ENCODE results near the gene SNTA1. TPM values are rescaled to one million over a fixed set of nuclear protein-coding genes. Genes with fewer than 3 reads are reported as not detected.

The SNTA1 gene
- total RNA-seq (2022; extraction: Qiagen RNA extraction) = 9.4 to 12.1 TPM (median 11.1 TPM) in 5 replicates

DNA sequence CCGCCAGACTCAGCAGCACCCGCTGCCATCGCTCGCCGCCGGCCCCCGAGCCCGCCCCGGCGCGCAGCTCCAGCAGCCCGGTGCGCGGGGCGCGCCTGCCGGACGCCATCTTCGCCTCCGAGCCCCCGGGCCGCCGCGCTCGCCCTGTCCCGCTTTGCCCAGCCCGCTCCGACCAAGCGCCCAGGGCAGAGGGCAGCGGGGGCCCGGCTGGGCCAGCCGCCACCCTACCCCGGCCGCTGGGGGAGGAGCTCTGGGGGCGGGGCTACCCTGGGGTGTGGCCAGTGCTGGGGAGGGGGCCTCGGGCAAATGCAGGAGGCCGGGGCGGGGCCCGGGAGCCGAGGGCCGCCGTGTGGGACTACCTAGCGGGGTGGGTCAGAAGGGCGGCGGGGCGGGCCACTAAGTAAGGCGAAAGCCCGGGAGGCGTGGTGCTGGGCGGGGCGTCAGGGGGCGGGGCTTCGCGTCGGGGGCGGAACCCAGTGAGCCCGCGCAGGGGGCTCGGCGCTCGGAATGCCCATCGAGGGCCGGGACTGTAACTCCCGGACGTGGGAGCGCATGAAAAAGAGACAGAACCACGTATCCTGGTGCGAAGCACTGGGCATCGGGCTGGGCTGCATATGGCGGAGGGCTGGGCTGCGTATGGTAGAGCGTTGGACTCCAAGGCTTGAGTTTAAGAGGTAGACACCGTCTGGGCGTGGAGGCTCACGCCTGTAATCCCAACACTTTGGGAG, at the start of gene SNTA1:
Gene SNTA1 (minus strand): TSS at position 252 of the 728 bp plus-strand sequence. CDS start 143 bp downstream, at position 109.

GRCh38 chr20:33490023-33490933, 46.7 kb upstream of the SNTA1 start, which contains the start of gene CBFA2T2:
CBFA2T2 (plus strand) TSS chr20:33490096; CDS start chr20:33490268, 172 bp downstream.

DNA sequence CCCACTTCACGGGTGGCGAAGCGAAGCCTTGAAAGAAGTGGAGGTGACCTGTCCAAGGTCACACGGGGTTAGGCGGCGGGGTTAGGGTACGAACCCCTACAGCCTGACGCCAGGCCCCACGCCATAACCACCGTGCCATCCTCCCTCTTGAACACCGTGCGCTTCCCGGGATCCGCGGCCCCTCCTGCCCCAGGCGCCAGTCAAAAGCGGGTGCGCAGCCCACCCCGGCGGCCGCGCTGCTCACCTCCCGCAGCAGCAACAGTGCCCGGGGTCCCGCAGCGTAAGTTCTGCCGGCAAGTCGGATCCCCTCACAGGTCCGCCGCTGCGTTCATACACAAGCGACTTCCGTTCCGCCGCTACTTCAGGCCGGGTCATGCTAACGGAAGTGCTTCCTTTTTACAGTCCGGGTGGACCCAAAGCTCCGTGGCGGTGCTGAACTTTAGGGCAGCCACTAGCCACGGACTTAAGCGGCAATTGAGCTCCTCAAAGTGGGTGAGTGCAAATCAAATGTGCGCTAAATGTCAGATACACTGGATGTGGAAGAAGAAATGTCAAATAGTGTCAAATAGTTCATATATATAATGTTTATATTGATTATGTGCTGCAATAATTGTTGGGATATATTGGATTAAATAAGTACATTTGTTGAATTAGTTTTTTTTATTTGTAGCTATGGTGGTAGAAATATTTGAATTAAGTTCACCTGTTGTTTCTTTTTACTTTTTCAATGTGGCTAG, 42.2 kb downstream of the SNTA1 start, which contains the start of gene CDK5RAP1:
Gene CDK5RAP1 (minus strand): TSS at position 336 of the 737 bp plus-strand sequence. CDS start 4,455 bp downstream, outside the sequence.

Other genes with a start within 250 kb of the SNTA1 start
- gene BPIFA3, start 226.4 kb downstream of the SNTA1 start, total RNA-seq (2022; extraction: Qiagen RNA extraction) = not detected in 5 replicates
- gene BPIFA1, start 207.8 kb downstream of the SNTA1 start, total RNA-seq (2022; extraction: Qiagen RNA extraction) = not detected in 5 replicates
- 0.03 to 0.15 TPM (median 0.07 TPM) in 5 replicates for gene BPIFB1, start 160.5 kb downstream of the SNTA1 start, total RNA-seq (2022; extraction: Qiagen RNA extraction)
- gene CDK5RAP1, start 42.2 kb downstream of the SNTA1 start, total RNA-seq (2022; extraction: Qiagen RNA extraction) = 29.6 to 33.9 TPM (median 31.5 TPM) in 5 replicates
- 4.4 to 6.2 TPM (median 5.6 TPM) in 5 replicates for gene CBFA2T2, start 46.3 kb upstream of the SNTA1 start, total RNA-seq (2022; extraction: Qiagen RNA extraction)
- 0.08 to 0.13 TPM (median 0.11 TPM) in 3 of 5 replicates, not detected in the others for gene C20orf144, start 218.6 kb upstream of the SNTA1 start, total RNA-seq (2022; extraction: Qiagen RNA extraction)
- not detected in 5 replicates for gene ACTL10, start 223.2 kb upstream of the SNTA1 start, total RNA-seq (2022; extraction: Qiagen RNA extraction)
- 8.9 to 12.4 TPM (median 11.6 TPM) in 5 replicates for gene NECAB3, start 230.7 kb upstream of the SNTA1 start, total RNA-seq (2022; extraction: Qiagen RNA extraction)
- 22.1 to 28.8 TPM (median 28.2 TPM) in 5 replicates for gene E2F1, start 242.6 kb upstream of the SNTA1 start, total RNA-seq (2022; extraction: Qiagen RNA extraction)